ENCODE measurements around the gene KIF21B.

KIF21B gene

DNA sequence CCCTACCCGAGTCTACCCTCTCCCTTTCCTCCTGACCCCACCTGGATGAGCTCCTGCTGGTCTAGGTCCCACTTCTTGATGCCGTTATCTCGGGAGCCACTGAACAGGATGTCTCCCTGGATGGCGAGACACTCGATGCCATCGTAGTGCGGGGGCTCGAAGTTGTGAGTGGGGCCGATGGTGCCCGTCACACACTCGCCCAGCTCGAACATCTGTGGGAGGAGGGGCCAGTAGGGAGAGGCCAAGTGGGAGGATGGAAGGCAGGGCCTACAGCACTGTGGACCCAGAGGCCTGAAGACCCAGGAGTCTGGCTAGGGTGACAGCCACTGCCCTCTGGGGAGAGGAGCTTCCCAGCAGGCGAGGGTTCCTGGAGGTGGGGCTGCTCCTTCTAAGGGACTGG lies 48.1 kb downstream of the KIF21B start:
- TF ChIP-seq EZH2phosphoT487 (IDR thresholded peaks at IDR 0.05; ENCODE audit: low read depth): no peak
- TF ChIP-seq, protein P1, sequence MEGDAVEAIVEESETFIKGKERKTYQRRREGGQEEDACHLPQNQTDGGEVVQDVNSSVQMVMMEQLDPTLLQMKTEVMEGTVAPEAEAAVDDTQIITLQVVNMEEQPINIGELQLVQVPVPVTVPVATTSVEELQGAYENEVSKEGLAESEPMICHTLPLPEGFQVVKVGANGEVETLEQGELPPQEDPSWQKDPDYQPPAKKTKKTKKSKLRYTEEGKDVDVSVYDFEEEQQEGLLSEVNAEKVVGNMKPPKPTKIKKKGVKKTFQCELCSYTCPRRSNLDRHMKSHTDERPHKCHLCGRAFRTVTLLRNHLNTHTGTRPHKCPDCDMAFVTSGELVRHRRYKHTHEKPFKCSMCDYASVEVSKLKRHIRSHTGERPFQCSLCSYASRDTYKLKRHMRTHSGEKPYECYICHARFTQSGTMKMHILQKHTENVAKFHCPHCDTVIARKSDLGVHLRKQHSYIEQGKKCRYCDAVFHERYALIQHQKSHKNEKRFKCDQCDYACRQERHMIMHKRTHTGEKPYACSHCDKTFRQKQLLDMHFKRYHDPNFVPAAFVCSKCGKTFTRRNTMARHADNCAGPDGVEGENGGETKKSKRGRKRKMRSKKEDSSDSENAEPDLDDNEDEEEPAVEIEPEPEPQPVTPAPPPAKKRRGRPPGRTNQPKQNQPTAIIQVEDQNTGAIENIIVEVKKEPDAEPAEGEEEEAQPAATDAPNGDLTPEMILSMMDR (IDR thresholded peaks at IDR 0.05; ENCODE audit: low read depth, low read length): no peak
- no peaks in the 10 kb centered on the region for H3K27me3 ChIP-seq (ENCODE audit: low read depth, low read length)
- H3K9ac ChIP-seq (ENCODE audit: low read length): no peak overlapping the region
- H2AFZ ChIP-seq (ENCODE audit: low read depth, low read length): no peak overlapping the region
- peaks cover 21% of the 10 kb centered on the region for H4K20me1 ChIP-seq (ENCODE audit: insufficient read depth, low read length)
- H3K4me1 ChIP-seq (ENCODE audit: low read length): peaks cover 6% of the 10 kb centered on the region
- H3K79me2 ChIP-seq (ENCODE audit: low read length): no peaks in the 10 kb centered on the region
- no peaks in the 10 kb centered on the region for H3K9me3 ChIP-seq (ENCODE audit: insufficient read depth, low read length)
- H3K27ac ChIP-seq (ENCODE audit: low read length): no peak overlapping the region
- peaks cover 76% of the 10 kb centered on the region for H3K36me3 ChIP-seq (replicated peaks; ENCODE audit: low read depth, low read length)
- no peak overlapping the region for H3K4me3 ChIP-seq (ENCODE audit: low read length)
- no peak overlapping the region for H3K4me2 ChIP-seq (ENCODE audit: low read length)

DNA sequence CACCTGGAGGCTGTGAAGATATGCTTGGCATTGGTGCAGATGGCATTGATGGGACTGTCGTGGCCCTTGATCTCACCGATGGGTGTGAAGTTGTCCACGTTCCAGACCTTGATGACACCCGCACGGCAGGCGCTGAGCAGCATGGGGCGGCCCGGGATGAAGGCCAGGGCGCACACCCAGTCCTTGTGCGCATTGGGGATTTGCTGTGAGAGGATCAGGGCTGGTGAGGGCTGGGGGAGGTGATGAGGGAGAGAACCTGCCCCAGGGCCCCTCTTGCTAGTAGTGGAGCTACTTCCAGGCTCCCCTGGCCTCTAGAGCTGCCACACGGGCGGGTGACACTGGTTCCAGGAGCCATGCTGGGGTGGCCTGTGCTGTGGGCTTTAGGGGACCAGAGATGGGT lies 48.8 kb downstream of the KIF21B start:
- H3K9me3 ChIP-seq (ENCODE audit: insufficient read depth, low read length): no peaks in the 10 kb centered on the region

DNA sequence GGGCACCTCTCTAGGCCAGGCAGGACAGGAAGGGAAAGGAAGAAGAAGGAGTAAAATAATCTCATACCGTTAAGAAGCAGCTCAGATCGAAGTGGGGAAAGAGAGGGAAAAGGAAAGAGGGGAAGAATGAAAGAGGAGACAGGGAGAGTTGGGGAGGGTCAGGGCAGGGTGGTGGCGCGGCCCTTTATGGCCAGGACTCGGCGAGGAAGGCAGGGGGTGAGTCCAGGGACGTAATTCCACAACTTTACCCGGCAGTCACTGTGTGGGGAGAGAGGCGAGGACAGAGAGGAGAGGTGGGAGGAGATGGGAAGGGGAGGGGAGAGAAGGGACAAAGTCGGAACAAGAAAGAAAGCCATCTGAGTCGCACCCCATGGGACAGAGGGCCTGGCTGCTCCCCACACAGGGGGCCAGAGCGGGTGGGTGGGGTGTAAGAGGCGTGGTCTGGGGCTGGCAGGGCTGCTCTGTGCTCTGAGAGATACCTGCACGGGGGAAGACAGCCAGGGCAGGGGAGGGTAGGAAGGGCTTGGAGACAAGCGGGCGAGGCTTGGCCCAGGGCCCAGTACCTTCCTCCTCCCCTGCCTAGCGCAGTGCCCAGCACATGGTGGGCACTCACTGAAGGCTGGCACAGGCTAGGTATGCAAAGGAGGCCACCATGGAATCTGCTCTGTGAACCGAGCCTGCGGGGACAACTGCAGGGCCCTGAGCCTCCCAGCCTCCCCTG lies 49.4 kb downstream of the KIF21B start:
- peaks cover 16% of the 10 kb centered on the region for H3K4me1 ChIP-seq (ENCODE audit: low read length)
- no peak overlapping the region for H3K4me2 ChIP-seq (ENCODE audit: low read length)
- no peak overlapping the region for H2AFZ ChIP-seq (ENCODE audit: low read depth, low read length)
- peaks cover 75% of the 10 kb centered on the region for H3K36me3 ChIP-seq (replicated peaks; ENCODE audit: low read depth, low read length)
- H3K27ac ChIP-seq (ENCODE audit: low read length): no peak overlapping the region
- H4K20me1 ChIP-seq (ENCODE audit: insufficient read depth, low read length): peaks cover 31% of the 10 kb centered on the region
- TF ChIP-seq, protein P1 (IDR thresholded peaks at IDR 0.05; ENCODE audit: low read depth, low read length): no peak
- no peak for TF ChIP-seq EZH2phosphoT487 (IDR thresholded peaks at IDR 0.05; ENCODE audit: low read depth)
- no peaks in the 10 kb centered on the region for H3K27me3 ChIP-seq (ENCODE audit: low read depth, low read length)
- H3K79me2 ChIP-seq (ENCODE audit: low read length): no peaks in the 10 kb centered on the region
- no peak overlapping the region for H3K4me3 ChIP-seq (ENCODE audit: low read length)
- H3K9ac ChIP-seq (ENCODE audit: low read length): no peak overlapping the region
- H3K9me3 ChIP-seq (ENCODE audit: insufficient read depth, low read length): no peaks in the 10 kb centered on the region

More for the DNA sequence above, 48.8 kb downstream of the KIF21B start:
- Histone ChIP-seq H3K4me3 (ENCODE audit: low read length) (no peak overlapping the region), H3K9ac (ENCODE audit: low read length) (no peak overlapping the region), H3K79me2 (ENCODE audit: low read length) (no peaks in the 10 kb centered on the region), H3K4me1 (ENCODE audit: low read length) (peaks cover 14% of the 10 kb centered on the region), H4K20me1 (ENCODE audit: insufficient read depth, low read length) (peaks cover 28% of the 10 kb centered on the region), H3K36me3 (replicated peaks; ENCODE audit: low read depth, low read length) (peaks cover 76% of the 10 kb centered on the region), H3K27ac (ENCODE audit: low read length) (no peak overlapping the region), H2AFZ (ENCODE audit: low read depth, low read length) (no peak overlapping the region), H3K4me2 (ENCODE audit: low read length) (no peak overlapping the region), H3K27me3 (ENCODE audit: low read depth, low read length) (no peaks in the 10 kb centered on the region)
- TF ChIP-seq, protein P1 (IDR thresholded peaks at IDR 0.05; ENCODE audit: low read depth, low read length): no peak
- no peak for TF ChIP-seq EZH2phosphoT487 (IDR thresholded peaks at IDR 0.05; ENCODE audit: low read depth)

DNA sequence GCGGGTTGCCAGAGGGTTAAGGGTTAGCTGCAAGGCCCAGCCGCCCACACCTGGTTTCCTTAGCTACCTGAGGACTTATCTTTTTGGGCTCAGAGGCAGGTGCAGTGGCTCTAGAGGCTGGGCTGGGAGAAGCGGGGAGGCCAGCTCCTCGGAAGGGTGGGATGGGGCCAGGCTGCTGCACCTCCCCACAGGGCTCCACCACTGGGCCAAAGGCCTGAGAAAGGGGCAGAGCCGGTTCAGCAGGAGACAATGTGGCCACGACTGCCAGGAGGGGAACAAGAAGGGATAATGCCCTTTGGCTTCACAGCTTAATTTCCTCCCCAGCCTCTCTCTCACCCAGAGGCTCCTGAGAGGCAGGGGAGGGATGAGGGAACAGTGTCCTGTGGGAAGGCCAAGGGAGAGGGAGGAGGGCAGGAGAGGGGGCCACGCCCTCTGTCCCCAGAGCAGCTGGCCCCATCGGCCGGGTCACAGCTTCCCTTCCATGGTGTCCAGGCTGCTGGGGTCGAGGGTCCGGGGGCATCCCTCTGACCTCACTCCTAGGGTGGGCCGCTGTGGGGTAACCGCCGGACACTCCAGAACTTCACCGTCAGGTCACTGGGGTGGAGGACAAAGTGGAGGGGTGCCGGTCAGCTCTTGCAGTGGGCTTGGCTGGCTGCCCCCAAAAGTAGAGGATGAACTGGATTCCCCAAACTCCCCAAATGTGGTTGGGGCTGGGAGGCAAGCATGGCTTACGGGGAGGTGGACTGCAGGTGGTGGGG lies 50.4 kb downstream of the KIF21B start:
- Histone ChIP-seq H3K27me3 (ENCODE audit: low read depth, low read length) (no peaks in the 10 kb centered on the region), H2AFZ (ENCODE audit: low read depth, low read length) (no peak overlapping the region), H3K4me3 (ENCODE audit: low read length) (no peak overlapping the region), H3K9me3 (ENCODE audit: insufficient read depth, low read length) (no peaks in the 10 kb centered on the region), H3K4me2 (ENCODE audit: low read length) (no peak overlapping the region), H3K4me1 (ENCODE audit: low read length) (peaks cover 16% of the 10 kb centered on the region), H3K27ac (ENCODE audit: low read length) (no peak overlapping the region), H3K79me2 (ENCODE audit: low read length) (no peaks in the 10 kb centered on the region), H4K20me1 (ENCODE audit: insufficient read depth, low read length) (peaks cover 37% of the 10 kb centered on the region), H3K36me3 (replicated peaks; ENCODE audit: low read depth, low read length) (peaks cover 67% of the 10 kb centered on the region), H3K9ac (ENCODE audit: low read length) (no peak overlapping the region)
- TF ChIP-seq, protein P1 (IDR thresholded peaks at IDR 0.05; ENCODE audit: low read depth, low read length): no peak
- no peak for TF ChIP-seq EZH2phosphoT487 (IDR thresholded peaks at IDR 0.05; ENCODE audit: low read depth)

All from OCI-LY3 (cell line).